RWPE2 (cell line): ENCODE results near the gene UST.

Experiments used
- ATAC-seq: fragments of 200-7000 bp; cut with Tn5 transposase; 3 replicates; pipeline ENCODE4 v1.9.1; 2021; ENCODE audit warnings: low read depth
- DNase-seq: peaks from one replicate; pipeline ENCODE4 v3.0.0-alpha.2; 2020; ENCODE audit warnings: low spot score
- H3K27ac ChIP-seq: fragments of 450-650 bp; 2 replicates; pipeline ENCODE4 v1.5.1; 2017; ENCODE audit warnings: mild to moderate bottlenecking; ENCODE audit not compliant: poor library complexity, severe bottlenecking
- H3K27me3 ChIP-seq: fragments of 250-450 bp; sonication (Bioruptor Pico); 2 replicates; pipeline ENCODE4 v1.5.1; 2021; ENCODE audit warnings: mild to moderate bottlenecking, moderate library complexity; ENCODE audit not compliant: insufficient read depth, poor library complexity, severe bottlenecking
- H3K36me3 ChIP-seq: fragments of 250-450 bp; sonication (Bioruptor Pico); 2 replicates; pipeline ENCODE4 v1.5.1; 2020; ENCODE audit warnings: low read depth, mild to moderate bottlenecking, moderate library complexity
- H3K4me1 ChIP-seq: fragments of 250-450 bp; sonication (Bioruptor Pico); 2 replicates; pipeline ENCODE4 v1.5.1; 2021; ENCODE audit warnings: mild to moderate bottlenecking, moderate library complexity; ENCODE audit not compliant: insufficient read depth, poor library complexity, severe bottlenecking
- H3K4me3 ChIP-seq: fragments of 250-450 bp; sonication (Bioruptor Pico); 2 replicates; pipeline ENCODE4 v1.5.1; 2021; ENCODE audit warnings: mild to moderate bottlenecking, moderate library complexity; ENCODE audit not compliant: severe bottlenecking
- H3K9me3 ChIP-seq: fragments of 250-450 bp; sonication (Bioruptor Pico); 2 replicates; pipeline ENCODE4 v1.5.1; 2021; ENCODE audit warnings: mild to moderate bottlenecking, moderate library complexity; ENCODE audit not compliant: severe bottlenecking
- CTCF ChIP-seq: fragments of 450-650 bp; IDR thresholded peaks from one replicate; pipeline ENCODE4 v1.5.1; 2017; ENCODE audit warnings: mild to moderate bottlenecking, moderate library complexity; ENCODE audit not compliant: poor library complexity, severe bottlenecking

The UST gene

GRCh38 chr6:148836751-148837150 is 89.9 kb downstream of the UST start:
- no peak for TF ChIP-seq CTCF
- Histone ChIP-seq H3K4me3 (no peak overlapping the region), H3K9me3 (no peaks in the 10 kb centered on the region), H3K36me3 (no peaks in the 10 kb centered on the region), H3K27ac (no peak overlapping the region), H3K27me3 (no peaks in the 10 kb centered on the region), H3K4me1 (peaks cover 35% of the 10 kb centered on the region)
- DNase-seq, result no peak
- ATAC-seq, result no peak

GRCh38 chr6:148837941-148838340 is 91.1 kb downstream of the UST start:
- H3K36me3 ChIP-seq, result no peaks in the 10 kb centered on the region

GRCh38 chr6:148839044-148839443 is 92.2 kb downstream of the UST start:
- Histone ChIP-seq H3K27me3 (no peaks in the 10 kb centered on the region), H3K9me3 (no peaks in the 10 kb centered on the region), H3K4me3 (no peak overlapping the region), H3K4me1 (peaks cover 35% of the 10 kb centered on the region), H3K27ac (no peak overlapping the region), H3K36me3 (no peaks in the 10 kb centered on the region)
- no peak for TF ChIP-seq CTCF
- DNase-seq, result no peak
- ATAC-seq, result no peak

More at GRCh38 chr6:148837941-148838340, 91.1 kb downstream of the UST start:
- TF ChIP-seq CTCF, result no peak
- DNase-seq, result no peak
- H3K9me3 ChIP-seq, result no peaks in the 10 kb centered on the region
- peaks cover 35% of the 10 kb centered on the region for H3K4me1 ChIP-seq
- ATAC-seq, result peak; percentile 71
- no peak overlapping the region for H3K4me3 ChIP-seq
- no peaks in the 10 kb centered on the region for H3K27me3 ChIP-seq
- no peak overlapping the region for H3K27ac ChIP-seq

GRCh38 chr6:148840256-148840655 is 93.4 kb downstream of the UST start:
- Histone ChIP-seq H3K9me3 (no peaks in the 10 kb centered on the region), H3K27me3 (no peaks in the 10 kb centered on the region), H3K27ac (peak overlapping the region; percentile 5), H3K4me1 (peaks cover 35% of the 10 kb centered on the region), H3K36me3 (no peaks in the 10 kb centered on the region), H3K4me3 (no peak overlapping the region)
- DNase-seq (no peak), ATAC-seq (peak; percentile 78)
- no peak for TF ChIP-seq CTCF

GRCh38 chr6:148842296-148843019 is 95.6 kb downstream of the UST start:
- H3K4me1 ChIP-seq, result peaks cover 20% of the 10 kb centered on the region
- no peak for TF ChIP-seq CTCF
- no peak for ATAC-seq
- no peak overlapping the region for H3K4me3 ChIP-seq
- no peaks in the 10 kb centered on the region for H3K9me3 ChIP-seq
- H3K36me3 ChIP-seq, result no peaks in the 10 kb centered on the region
- no peak overlapping the region for H3K27ac ChIP-seq
- DNase-seq, result no peak
- H3K27me3 ChIP-seq, result no peaks in the 10 kb centered on the region
